SK-N-SH treated with all-trans-retinoic acid at 6 μM for 48 hours (cell line): ENCODE data around the gene LMBR1.
A peak's percentile ranks its signal among the peaks of the same experiment; 100 is the strongest.

Experiments
- ATAC-seq: fragments of 200-7000 bp; cut with Tn5 transposase; 3 replicates; pipeline ENCODE4 v1.9.1; 2020; ENCODE audit warnings: mild to moderate bottlenecking, moderate library complexity
- ARNTL ChIP-seq: fragments of 450-650 bp; formaldehyde crosslinking; IDR thresholded peaks from 2 replicates; pipeline ENCODE4 v1.5.0; 2020; ENCODE audit warnings: low read depth, mild to moderate bottlenecking, moderate library complexity, borderline replicate concordance
- CSDC2 ChIP-seq: fragments of 250-450 bp; sonication (Bioruptor Pico); IDR thresholded peaks from 2 replicates; pipeline ENCODE4 v1.5.0; 2020; ENCODE audit warnings: mild to moderate bottlenecking, moderate library complexity
- CSRNP3 ChIP-seq: fragments of 250-450 bp; sonication (Bioruptor Pico); IDR thresholded peaks from 2 replicates; pipeline ENCODE4 v1.5.1; 2021; ENCODE audit warnings: mild to moderate bottlenecking, moderate library complexity
- ESRRG ChIP-seq: fragments of 250-450 bp; sonication (Bioruptor Pico); IDR thresholded peaks from 2 replicates; pipeline ENCODE4 v1.6.1; 2021; ENCODE audit warnings: mild to moderate bottlenecking
- GLIS3 ChIP-seq: fragments of 250-450 bp; sonication (Bioruptor Pico); IDR thresholded peaks from 2 replicates; pipeline ENCODE4 v1.5.0; 2020; ENCODE audit warnings: mild to moderate bottlenecking, moderate library complexity
- ISL1 ChIP-seq: fragments of 250-450 bp; sonication (Bioruptor Pico); IDR thresholded peaks from 2 replicates; pipeline ENCODE4 v2.1.2; 2022; ENCODE audit warnings: mild to moderate bottlenecking, moderate library complexity
- PATZ1 ChIP-seq: fragments of 250-450 bp; sonication (Bioruptor Pico); IDR thresholded peaks from 2 replicates; pipeline ENCODE4 v1.8.0; 2020; ENCODE audit warnings: mild to moderate bottlenecking, moderate library complexity, borderline replicate concordance
- POU6F1 ChIP-seq: fragments of 250-450 bp; sonication (Bioruptor Pico); IDR thresholded peaks from 2 replicates; pipeline ENCODE4 v1.8.0; 2021; ENCODE audit warnings: low read depth, mild to moderate bottlenecking, moderate library complexity, borderline replicate concordance
- PPARA ChIP-seq: fragments of 250-450 bp; sonication (Bioruptor Pico); IDR thresholded peaks from 2 replicates; pipeline ENCODE4 v1.5.0; 2020; ENCODE audit warnings: mild to moderate bottlenecking, borderline replicate concordance
- RARB ChIP-seq: fragments of 250-450 bp; sonication (Bioruptor Pico); IDR thresholded peaks from 2 replicates; pipeline ENCODE4 v1.8.0; 2021; ENCODE audit warnings: mild to moderate bottlenecking, moderate library complexity
- SNAI2 ChIP-seq: fragments of 250-450 bp; sonication (Bioruptor Pico); IDR thresholded peaks from 2 replicates; pipeline ENCODE4 v1.5.0; 2020; ENCODE audit warnings: mild to moderate bottlenecking, moderate library complexity
- TCF4 ChIP-seq: fragments of 250-450 bp; sonication (Bioruptor Pico); IDR thresholded peaks from 2 replicates; pipeline ENCODE4 v1.8.0; 2021; ENCODE audit warnings: mild to moderate bottlenecking, moderate library complexity, borderline replicate concordance
- ZC3H10 ChIP-seq: fragments of 250-450 bp; sonication (Bioruptor Pico); IDR thresholded peaks from 2 replicates; pipeline ENCODE4 v1.5.1; 2021; ENCODE audit warnings: mild to moderate bottlenecking, moderate library complexity
- ZFP3 ChIP-seq: fragments of 250-450 bp; sonication (Bioruptor Pico); IDR thresholded peaks from 2 replicates; pipeline ENCODE4 v1.5.0; 2020; ENCODE audit warnings: mild to moderate bottlenecking, moderate library complexity
- ZNF565 ChIP-seq: fragments of 450-650 bp; formaldehyde crosslinking; conservative IDR thresholded peaks from 2 replicates; pipeline ENCODE4 v1.5.0; 2020; ENCODE audit warnings: low read depth, mild to moderate bottlenecking, moderate library complexity
- ZNF8 ChIP-seq: fragments of 450-650 bp; formaldehyde crosslinking; IDR thresholded peaks from 2 replicates; pipeline ENCODE4 v1.5.0; 2020; ENCODE audit warnings: mild to moderate bottlenecking, moderate library complexity
- TF ChIP-seq, protein P1 (sequence below): fragments of 250-450 bp; sonication (Bioruptor Pico); IDR thresholded peaks from 2 replicates; pipeline ENCODE4 v1.5.0; 2020; ENCODE audit warnings: mild to moderate bottlenecking, moderate library complexity

LMBR1 gene

GRCh38 chr7:156640257-156640948 is 252.6 kb downstream of the LMBR1 start, which contains the start of gene RNF32:
Gene RNF32, plus strand, starts transcription at chr7:156640774. Its CDS starts 3,104 bp downstream, at chr7:156643878.
- peak; percentile 95 for ATAC-seq
- TF ChIP-seq ZC3H10 = 0 out of 2 replicates have a peak, but pooled peaks have one; percentile 29
- TF ChIP-seq ZNF565 (CRISPR knock-in tag) = no peak
- no peak for TF ChIP-seq ISL1
- peak; percentile 66; the same call in 1 of the 2 replicates for TF ChIP-seq SNAI2 (CRISPR knock-in tag)
- TF ChIP-seq PATZ1 (CRISPR knock-in tag) = no peak
- no peak for TF ChIP-seq CSRNP3 (CRISPR knock-in tag)
- 0 out of 2 replicates have a peak, but pooled peaks have one; percentile 55 for TF ChIP-seq GLIS3 (CRISPR knock-in tag)
- TF ChIP-seq, protein P1, sequence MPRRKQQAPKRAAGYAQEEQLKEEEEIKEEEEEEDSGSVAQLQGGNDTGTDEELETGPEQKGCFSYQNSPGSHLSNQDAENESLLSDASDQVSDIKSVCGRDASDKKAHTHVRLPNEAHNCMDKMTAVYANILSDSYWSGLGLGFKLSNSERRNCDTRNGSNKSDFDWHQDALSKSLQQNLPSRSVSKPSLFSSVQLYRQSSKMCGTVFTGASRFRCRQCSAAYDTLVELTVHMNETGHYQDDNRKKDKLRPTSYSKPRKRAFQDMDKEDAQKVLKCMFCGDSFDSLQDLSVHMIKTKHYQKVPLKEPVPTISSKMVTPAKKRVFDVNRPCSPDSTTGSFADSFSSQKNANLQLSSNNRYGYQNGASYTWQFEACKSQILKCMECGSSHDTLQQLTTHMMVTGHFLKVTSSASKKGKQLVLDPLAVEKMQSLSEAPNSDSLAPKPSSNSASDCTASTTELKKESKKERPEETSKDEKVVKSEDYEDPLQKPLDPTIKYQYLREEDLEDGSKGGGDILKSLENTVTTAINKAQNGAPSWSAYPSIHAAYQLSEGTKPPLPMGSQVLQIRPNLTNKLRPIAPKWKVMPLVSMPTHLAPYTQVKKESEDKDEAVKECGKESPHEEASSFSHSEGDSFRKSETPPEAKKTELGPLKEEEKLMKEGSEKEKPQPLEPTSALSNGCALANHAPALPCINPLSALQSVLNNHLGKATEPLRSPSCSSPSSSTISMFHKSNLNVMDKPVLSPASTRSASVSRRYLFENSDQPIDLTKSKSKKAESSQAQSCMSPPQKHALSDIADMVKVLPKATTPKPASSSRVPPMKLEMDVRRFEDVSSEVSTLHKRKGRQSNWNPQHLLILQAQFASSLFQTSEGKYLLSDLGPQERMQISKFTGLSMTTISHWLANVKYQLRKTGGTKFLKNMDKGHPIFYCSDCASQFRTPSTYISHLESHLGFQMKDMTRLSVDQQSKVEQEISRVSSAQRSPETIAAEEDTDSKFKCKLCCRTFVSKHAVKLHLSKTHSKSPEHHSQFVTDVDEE (CRISPR knock-in tag) = 0 out of 2 replicates have a peak, but pooled peaks have one; percentile 45
- TF ChIP-seq CSDC2 (CRISPR knock-in tag) = peak; percentile 94; the same call in 1 of the 2 replicates
- peak; percentile 100 for TF ChIP-seq ZFP3 (CRISPR knock-in tag)

- TF ChIP-seq ZNF8 (CRISPR knock-in tag) (no peak), SNAI2 (CRISPR knock-in tag) (no peak), POU6F1 (CRISPR knock-in tag) (no peak), GLIS3 (CRISPR knock-in tag) (no peak), ZNF565 (CRISPR knock-in tag) (no peak), ZC3H10 (no peak), ISL1 (no peak), TCF4 (no peak), ESRRG (CRISPR knock-in tag) (no peak), CSRNP3 (CRISPR knock-in tag) (no peak), PPARA (CRISPR knock-in tag) (no peak), ARNTL (CRISPR knock-in tag) (no peak), PATZ1 (CRISPR knock-in tag) (no peak), RARB (CRISPR knock-in tag) (no peak)
- TF ChIP-seq, protein P1 (CRISPR knock-in tag) = no peak
- no peak for ATAC-seq
Observed at GRCh38 chr7:156639426-156640256, 253.3 kb downstream of the LMBR1 start.
